GM10847 (cell line): Measurements from ENCODE around the gene ARHGEF4.

Experiments
- POLR2A ChIP-seq: IDR thresholded peaks from 2 replicates; pipeline ENCODE4 v1.6.1; 2011; ENCODE audit not compliant: insufficient read length; ENCODE audit errors: extremely low read depth

ARHGEF4 gene

GRCh38 chr2:130894326-130894942 lies 57.7 kb downstream of the ARHGEF4 start:
- no peak for TF ChIP-seq POLR2A

- TF ChIP-seq POLR2A: no peak
Observed at GRCh38 chr2:130896813-130897212, 60.1 kb downstream of the ARHGEF4 start.

- TF ChIP-seq POLR2A: no peak
Observed at GRCh38 chr2:130898553-130898952, 61.8 kb downstream of the ARHGEF4 start.

- TF ChIP-seq POLR2A: no peak
Observed at GRCh38 chr2:130899306-130899705, 62.6 kb downstream of the ARHGEF4 start.

- TF ChIP-seq POLR2A: no peak
Observed at GRCh38 chr2:130901061-130901460, 64.3 kb downstream of the ARHGEF4 start.

- TF ChIP-seq POLR2A: no peak
Observed at GRCh38 chr2:130908832-130909231, 72.1 kb downstream of the ARHGEF4 start.

GRCh38 chr2:130910931-130911330 lies 74.2 kb downstream of the ARHGEF4 start:
- no peak for TF ChIP-seq POLR2A

GRCh38 chr2:130911482-130911881 lies 74.8 kb downstream of the ARHGEF4 start:
- no peak for TF ChIP-seq POLR2A

GRCh38 chr2:130911996-130912395 lies 75.3 kb downstream of the ARHGEF4 start:
- no peak for TF ChIP-seq POLR2A

- no peak for TF ChIP-seq POLR2A
Observed at GRCh38 chr2:130912471-130912870, 75.8 kb downstream of the ARHGEF4 start.

- TF ChIP-seq POLR2A: no peak
Observed at GRCh38 chr2:130913891-130914290, 77.2 kb downstream of the ARHGEF4 start.

GRCh38 chr2:130915149-130915548 lies 78.4 kb downstream of the ARHGEF4 start:
- no peak for TF ChIP-seq POLR2A

GRCh38 chr2:130915595-130916437 lies 79.1 kb downstream of the ARHGEF4 start:
- TF ChIP-seq POLR2A: no peak

- no peak for TF ChIP-seq POLR2A
Observed at GRCh38 chr2:130916438-130916705, 79.7 kb downstream of the ARHGEF4 start.

- TF ChIP-seq POLR2A: no peak
Observed at GRCh38 chr2:130917006-130917688, 80.4 kb downstream of the ARHGEF4 start.

GRCh38 chr2:130918393-130918792 lies 81.7 kb downstream of the ARHGEF4 start:
- no peak for TF ChIP-seq POLR2A
